Fibroblast of the aortic adventitia (primary cell): Measurements from ENCODE around the gene FBXO40. TPM values are rescaled to one million over a fixed set of nuclear protein-coding genes. Genes with fewer than 3 reads are reported as not detected.

Experiments used
- DNase-seq: peaks from one replicate; pipeline ENCODE4 v3.0.0-alpha.2; 2010; ENCODE audit warnings: low read depth
- H3K4me3 ChIP-seq: 2 replicates; pipeline ENCODE4 v1.5.1; 2011; ENCODE audit warnings: low read depth, mild to moderate bottlenecking, control low read depth, low read length, moderate library complexity
- CTCF ChIP-seq: IDR thresholded peaks from 2 replicates; pipeline ENCODE4 v1.5.1; 2011; ENCODE audit warnings: mild to moderate bottlenecking, low read length, control low read depth, inconsistent platforms; ENCODE audit not compliant: insufficient read depth
- small RNA-seq: library from RNA; depleted of rRNA; stranded (forward); fragments of <200 nt; gene quantifications from one replicate; pipeline ENCODE3, GENCODE V24; 2012
- total RNA-seq: library from RNA; depleted of rRNA; stranded (reverse); fragments of >200 nt; gene quantifications from 2 replicates; pipeline ENCODE4 v1.2.3, GENCODE V29; 2012; ENCODE audit warnings: low replicate concordance

Gene FBXO40
- total RNA-seq, 1 donor = under 0.01 TPM

DNA sequence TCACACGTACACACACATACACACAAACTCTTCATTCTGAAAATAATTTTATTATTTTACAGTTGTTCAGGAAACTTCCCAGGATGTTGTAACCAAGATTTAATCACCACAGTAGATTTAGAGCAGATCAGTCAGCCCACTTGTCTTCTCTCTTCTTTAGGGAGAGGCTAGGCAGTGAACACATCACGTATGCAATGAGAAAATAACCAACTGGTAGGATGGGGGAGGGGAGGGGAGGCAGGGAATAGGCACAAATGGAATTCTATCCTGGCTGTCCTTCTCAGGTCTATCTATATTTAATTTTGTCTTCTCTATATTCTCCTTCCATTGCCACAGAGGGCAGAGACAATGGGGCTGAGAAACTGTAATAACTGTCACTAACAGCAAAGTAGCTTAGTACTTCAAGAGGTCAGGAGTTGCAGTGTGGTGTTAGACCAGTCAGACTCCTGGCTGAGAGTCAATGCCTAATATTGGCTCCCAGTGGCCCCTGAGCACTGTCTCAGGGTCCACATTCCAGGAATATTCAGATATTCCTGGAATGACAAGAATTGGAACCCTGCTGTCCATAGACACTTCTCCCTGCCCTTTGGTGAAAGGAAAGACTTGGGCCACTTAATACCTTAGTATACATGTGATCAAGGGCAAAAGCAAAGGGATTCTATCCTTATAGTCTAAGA is 70.1 kb downstream of the FBXO40 start:
- no peak for TF ChIP-seq CTCF
- H3K4me3 ChIP-seq = no peak overlapping the region
- no peak for DNase-seq

- H3K4me3 ChIP-seq = no peak overlapping the region
- no peak for TF ChIP-seq CTCF
- no peak for DNase-seq
Observed at GRCh38 chr3:121665488-121665887, 72.3 kb downstream of the FBXO40 start.

DNA sequence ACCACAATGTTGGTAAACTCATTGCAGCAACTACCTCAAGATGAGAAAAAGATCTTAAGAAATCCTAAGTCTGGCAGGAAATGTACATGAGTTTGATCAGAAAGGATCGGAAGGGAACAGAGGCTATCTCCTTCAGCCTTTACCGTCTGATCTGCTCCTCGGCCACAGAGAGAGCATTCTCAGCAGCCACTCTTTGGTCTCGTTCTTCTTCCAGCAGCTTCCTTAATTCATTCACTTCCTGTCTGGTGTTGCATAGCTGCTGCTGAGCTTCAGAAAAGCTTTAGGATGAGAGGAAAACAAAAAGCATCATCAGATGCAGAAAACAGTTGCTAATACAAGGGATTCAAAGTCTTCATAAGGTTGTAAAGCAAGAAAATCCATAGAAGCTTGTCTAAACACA is 74.2 kb downstream of the FBXO40 start:
- H3K4me3 ChIP-seq = no peak overlapping the region
- no peak for TF ChIP-seq CTCF
- no peak for DNase-seq

- TF ChIP-seq CTCF = no peak
- no peak overlapping the region for H3K4me3 ChIP-seq
- DNase-seq = no peak
Observed at GRCh38 chr3:121670676-121671075, 77.5 kb downstream of the FBXO40 start.

GRCh38 chr3:121677141-121677540 is 84.0 kb downstream of the FBXO40 start:
- TF ChIP-seq CTCF = no peak
- no peak for DNase-seq
- H3K4me3 ChIP-seq = no peak overlapping the region

Small RNAs within 50 kb of the gene (small RNA-seq; reads per million reads assigned to genes)
- gene RNU4-62P = not detected

Other genes with a start within 250 kb of the FBXO40 start
- 0.49 and 10.1 TPM in 2 replicates for gene POLQ, start 47.4 kb upstream of the FBXO40 start, total RNA-seq
- not detected in 2 replicates for gene ARGFX, start 25.4 kb upstream of the FBXO40 start, total RNA-seq
- 2.7 and 7.5 TPM in 2 replicates for gene HCLS1, start 67.5 kb downstream of the FBXO40 start, total RNA-seq
- gene GOLGB1, start 156.4 kb downstream of the FBXO40 start, total RNA-seq = 63.2 and 153 TPM in 2 replicates
- 7.4 and 19.5 TPM in 2 replicates for gene IQCB1, start 241.7 kb downstream of the FBXO40 start, total RNA-seq
- gene EAF2, start 241.8 kb downstream of the FBXO40 start, total RNA-seq = 2.1 and 2.3 TPM in 2 replicates